HCT116 (cell line): ENCODE data around the gene SAA1. TPM values are rescaled to one million over a fixed set of nuclear protein-coding genes. Genes with fewer than 3 reads are reported as not detected.

Experiments
- ATAC-seq: fragments of 200-7000 bp; cut with Tn5 transposase; 2 replicates; pipeline ENCODE4 v1.9.1; 2020; ENCODE audit warnings: mild to moderate bottlenecking, moderate library complexity
- BruUV-seq: library from RNA; stranded (reverse); fragments of 400-500 nt; replicated peaks from 2 replicates; lab custom pipeline; 2021; lab: Mats Ljungman, UMichigan
- CTCF ChIA-PET: fragments of 300-600 bp; sonication (Branson Sonifier 250); formaldehyde crosslinking; loops from one replicate; lab custom pipeline; 2021; ENCODE audit warnings: antibody characterized with exemption; lab: Charles Lee
- POLR2A ChIA-PET: fragments of 300-600, 350-600 bp; sonication (Branson Sonifier 250); formaldehyde crosslinking; loops from one replicate; lab custom pipeline; 2021; ENCODE audit warnings: antibody characterized with exemption; lab: Charles Lee
- RAD21 ChIA-PET, 2 experiments: fragments of 300-600 bp; sonication (Branson Sonifier 250); formaldehyde crosslinking; loops; one replicate each; lab custom pipeline; 2023; ENCODE audit warnings: low total read pairs in 2 of 2; ENCODE audit not compliant: uncharacterized antibody in 2 of 2, unreplicated experiment in 2 of 2, low non-redundant PET in 1 of 2; lab: Charles Lee
- DNase-seq: peaks from one replicate; pipeline ENCODE4 v3.0.0-alpha.2; 2010; ENCODE audit warnings: low read depth, low spot score
- H2AFZ ChIP-seq: fragments of 200-600 bp; shearing (Covaris generic), sonication (generic); 2 replicates; pipeline ENCODE4 v1.6.1; 2017; ENCODE audit warnings: low read depth, mixed run types, mixed read lengths, antibody characterized with exemption, low read length; ENCODE audit not compliant: poor library complexity, severe bottlenecking
- H3K27ac ChIP-seq: 2 replicates; pipeline ENCODE4 v1.5.1; 2012; ENCODE audit warnings: low read depth, low read length
- H3K27me3 ChIP-seq: fragments of 200-600 bp; sonication (generic); 2 replicates; pipeline ENCODE4 v1.6.1; 2016; ENCODE audit warnings: mixed run types, low read length, mixed read lengths; ENCODE audit not compliant: insufficient read depth
- H3K36me3 ChIP-seq, 2 experiments: fragments of 200-500 bp in 1 of 2; fragments of 200-600 bp in 1 of 2; sonication (Bioruptor generic) in 1 of 2; sonication (generic) in 1 of 2; 2 replicates each; pipeline versions ENCODE4 v1.5.1 to v1.6.1; 2014 to 2016; ENCODE audit warnings: low read length in 2 of 2, inconsistent platforms in 1 of 2, mixed read lengths in 1 of 2, mixed run types in 1 of 2; ENCODE audit not compliant: insufficient read depth in 2 of 2, control insufficient read depth in 1 of 2
- H3K4me1 ChIP-seq, 2 experiments: fragments of 200-600 bp in 1 of 2; sonication (generic) in 1 of 2; 2 replicates each; pipeline versions ENCODE4 v1.5.1 to v1.6.1; 2012 to 2017; ENCODE audit warnings: low read length in 2 of 2, inconsistent platforms in 1 of 2, mild to moderate bottlenecking in 1 of 2, mixed read lengths in 1 of 2, mixed run types in 1 of 2, moderate library complexity in 1 of 2; ENCODE audit not compliant: insufficient read depth in 2 of 2, control insufficient read depth in 1 of 2
- H3K4me2 ChIP-seq: fragments of 200-600 bp; sonication (generic); 2 replicates; pipeline ENCODE4 v1.6.1; 2017; ENCODE audit warnings: mixed run types, low read length, mixed read lengths
- H3K4me3 ChIP-seq, 2 experiments: fragments of 200-600 bp in 1 of 2; sonication (generic) in 1 of 2; replicated peaks in 1 of 2; 2 replicates each; pipeline ENCODE4 v1.5.1; 2011 to 2016; ENCODE audit warnings: low read length in 2 of 2, control low read depth in 1 of 2, low read depth in 1 of 2, mild to moderate bottlenecking in 1 of 2, mixed read lengths in 1 of 2, mixed run types in 1 of 2
- H3K79me2 ChIP-seq: fragments of 200-600 bp; sonication (generic); 2 replicates; pipeline ENCODE4 v1.6.1; 2017; ENCODE audit warnings: mild to moderate bottlenecking, mixed run types, low read length, moderate library complexity, mixed read lengths; ENCODE audit not compliant: insufficient read depth
- H3K9ac ChIP-seq: fragments of 200-600 bp; sonication (generic); 2 replicates; pipeline ENCODE4 v1.6.1; 2016; ENCODE audit warnings: low read length, mixed read lengths
- H3K9me2 ChIP-seq: fragments of 200-600 bp; sonication (generic), shearing (Covaris generic); 2 replicates; pipeline ENCODE4 v1.6.1; 2017; ENCODE audit warnings: mixed run types, mild to moderate bottlenecking, moderate library complexity; ENCODE audit not compliant: insufficient read depth
- H3K9me3 ChIP-seq, 2 experiments: fragments of 200-500 bp in 1 of 2; fragments of 200-600 bp in 1 of 2; sonication (Bioruptor generic) in 1 of 2; sonication (generic) in 1 of 2; 2 replicates each; pipeline ENCODE4 v1.6.1; 2014 to 2017; ENCODE audit warnings: low read length in 2 of 2, mixed read lengths in 2 of 2, inconsistent platforms in 1 of 2, low read depth in 1 of 2, mild to moderate bottlenecking in 1 of 2, mixed run types in 1 of 2, moderate library complexity in 1 of 2; ENCODE audit not compliant: control insufficient read depth in 1 of 2, insufficient read depth in 1 of 2
- H4K20me1 ChIP-seq: fragments of 200-600 bp; sonication (generic), shearing (Covaris generic); 2 replicates; pipeline ENCODE4 v1.6.1; 2017; ENCODE audit warnings: mixed run types, mild to moderate bottlenecking, moderate library complexity; ENCODE audit not compliant: insufficient read depth
- ELF1 ChIP-seq: IDR thresholded peaks from 2 replicates; pipeline ENCODE4 v1.6.1; 2012; ENCODE audit warnings: low read depth, borderline replicate concordance
- FOSL1 ChIP-seq: IDR thresholded peaks from 2 replicates; pipeline ENCODE4 v1.6.1; 2012; ENCODE audit warnings: low read depth
- MAX ChIP-seq: IDR thresholded peaks from 2 replicates; pipeline ENCODE4 v1.6.1; 2012
- RAD21 ChIP-seq: IDR thresholded peaks from 2 replicates; pipeline ENCODE4 v1.6.1; 2012; ENCODE audit warnings: low read depth, mild to moderate bottlenecking
- ZFX ChIP-seq: fragments of 450-650 bp; IDR thresholded peaks from 2 replicates; pipeline ENCODE4 v1.6.1; 2017
- ZNF274 ChIP-seq: fragments of 200-500 bp; sonication (Bioruptor generic); IDR thresholded peaks from 2 replicates; pipeline ENCODE4 v1.6.1; 2014; ENCODE audit warnings: mild to moderate bottlenecking, low read depth, low read length, inconsistent platforms
- intact Hi-C: fragments of 100-400 bp; cut with micrococcal nuclease; formaldehyde crosslinking; loops from 2 replicates; pipeline ENCODE4 v1.10.0; 2022
- total RNA-seq: library from RNA; stranded (reverse); gene quantifications from one replicate; pipeline ENCODE4 v1.2.1, GENCODE V29; 2021; ENCODE audit not compliant: unreplicated experiment

Gene SAA1
- total RNA-seq, 1 experiment from 2014 or later = 8.6 TPM

DNA sequence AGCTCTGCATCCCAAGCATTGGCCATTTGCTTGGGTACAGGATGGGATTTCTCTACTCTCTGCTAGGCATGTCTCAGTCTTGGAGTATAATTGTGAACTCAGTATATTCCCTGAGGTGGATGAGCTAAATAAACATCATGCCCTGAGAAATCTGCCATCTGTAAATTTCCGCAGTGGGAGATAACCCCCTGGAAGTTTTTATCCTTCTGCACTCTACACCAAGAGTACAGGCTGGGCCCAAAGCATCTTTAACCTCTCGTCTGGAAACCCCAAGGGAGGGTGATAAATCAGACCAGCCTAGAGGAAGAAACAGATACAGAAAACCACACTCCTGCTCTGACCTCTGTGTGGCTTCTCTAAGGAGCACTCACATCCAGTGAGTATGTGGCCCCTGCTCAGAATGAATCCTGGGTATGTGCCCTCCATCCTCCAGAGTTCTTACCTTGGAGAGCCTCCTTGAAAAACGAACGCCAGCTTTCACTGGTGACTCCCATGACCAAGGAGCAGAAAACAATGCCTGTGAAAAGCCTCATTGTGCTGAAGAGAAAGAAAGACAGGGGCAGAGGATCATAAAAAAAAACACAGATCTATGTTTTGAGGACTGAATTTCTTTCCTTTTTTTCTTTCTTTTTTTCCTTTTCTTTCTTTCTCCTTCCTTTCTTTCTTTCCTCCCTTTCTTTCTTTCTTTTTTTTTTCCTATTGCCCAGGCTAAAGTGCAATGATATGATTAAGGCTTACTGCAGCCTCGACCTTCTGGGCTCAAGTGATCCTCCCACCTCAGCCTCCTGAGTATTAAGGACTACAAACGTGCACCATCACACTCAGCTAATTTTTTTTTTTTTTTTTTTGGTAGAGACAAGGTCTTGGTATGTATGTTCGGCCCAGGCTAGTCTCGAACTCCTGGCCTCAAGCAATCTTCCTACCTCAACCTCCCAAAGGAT is 30.4 kb upstream of the SAA1 start:
- H3K36me3 ChIP-seq = no peaks in the 10 kb centered on the region
- H3K9ac ChIP-seq = no peak overlapping the region
- no peaks in the 10 kb centered on the region for H3K9me2 ChIP-seq
- intact Hi-C loops = no loop called here
- ChIA-PET RAD21 (no interaction called here), POLR2A (no interaction called here), CTCF (interaction anchor here (0.6 to 3.5 kb wide), 3 partner anchors 8 to 505 kb away, joined by 3 to 22 read pairs (median 4); no protein-coding TSS in a partner anchor)
- no peak for TF ChIP-seq MAX
- no peak for TF ChIP-seq RAD21
- TF ChIP-seq ZNF274 = no peak
- TF ChIP-seq ZFX = no peak
- no peaks in the 10 kb centered on the region for H3K9me3 ChIP-seq
- no peaks in the 10 kb centered on the region for H3K79me2 ChIP-seq
- no peak overlapping the region for H2AFZ ChIP-seq
- H4K20me1 ChIP-seq = no peaks in the 10 kb centered on the region
- H3K27ac ChIP-seq = no peak overlapping the region
- ATAC-seq = no peak
- H3K27me3 ChIP-seq = peaks cover 20% of the 10 kb centered on the region
- no peak overlapping the region for H3K4me3 ChIP-seq
- H3K4me1 ChIP-seq = no peaks in the 10 kb centered on the region
- no peak for DNase-seq
- BruUV-seq = no TSS peak
- no peak overlapping the region for H3K4me2 ChIP-seq

DNA sequence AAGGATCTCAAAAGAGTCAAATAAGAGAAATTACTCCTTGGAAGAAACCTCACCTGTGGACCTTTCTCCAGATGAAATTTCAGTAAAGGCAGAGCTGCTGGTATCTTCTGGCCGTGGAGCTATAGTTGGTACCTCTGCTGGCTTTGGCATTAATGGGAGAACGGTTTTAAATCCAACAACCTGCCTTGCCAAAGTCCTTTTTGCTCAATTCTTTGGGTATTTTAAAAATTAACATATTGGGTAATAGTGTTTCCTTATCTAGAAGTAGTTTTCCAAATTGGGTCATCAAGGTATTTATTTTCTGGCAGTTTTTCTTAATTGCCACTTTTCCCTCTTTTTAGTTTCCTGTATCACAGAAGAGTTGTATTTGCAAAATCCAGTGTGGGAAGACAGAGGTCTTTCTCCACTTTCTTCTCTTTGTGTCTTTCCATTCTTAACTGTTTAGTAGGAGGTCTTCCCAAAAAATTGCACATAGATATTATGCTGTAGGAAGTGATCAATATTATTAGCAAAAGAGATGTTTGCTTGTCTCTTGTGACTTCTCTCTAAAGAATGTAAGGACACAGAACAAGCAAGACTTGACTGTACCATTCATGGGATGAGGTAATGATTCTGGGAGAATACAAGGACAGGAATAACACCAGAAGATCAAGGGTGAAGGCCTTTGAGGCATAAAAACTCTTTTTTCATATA is 29.3 kb upstream of the SAA1 start, which contains the start of gene SAA4:
Gene SAA4 (minus strand): TSS at position 139 of the 693 bp plus-strand sequence. CDS start 876 bp downstream, outside the sequence.
- peaks cover 20% of the 10 kb centered on the region for H3K27me3 ChIP-seq
- no peak within 1 kb of the TSS for H3K27ac ChIP-seq
- no peaks in the 10 kb centered on the region for H3K9me3 ChIP-seq
- no peak within 1 kb of the TSS for H3K9ac ChIP-seq
- intact Hi-C loops = no loop called here
- no TSS peak for BruUV-seq
- no peak within 1 kb of the TSS for H3K4me2 ChIP-seq
- POLR2A ChIA-PET = no interaction called here
- CTCF ChIA-PET = no interaction called here
- H3K4me1 ChIP-seq = no peaks in the 10 kb centered on the region
- TF ChIP-seq FOSL1 (no peak), ELF1 (no peak)
- no peak for DNase-seq
- RAD21 ChIA-PET = no interaction called here
- H3K9me2 ChIP-seq = no peaks in the 10 kb centered on the region
- no peaks in the 10 kb centered on the region for H3K79me2 ChIP-seq
- no peaks in the 10 kb centered on the region for H3K36me3 ChIP-seq
- no peak for ATAC-seq
- H2AFZ ChIP-seq = no peak within 1 kb of the TSS
- no peaks in the 10 kb centered on the region for H4K20me1 ChIP-seq
- H3K4me3 ChIP-seq = no peak within 1 kb of the TSS
